Mesendoderm (in vitro differentiated cells): ENCODE results near the gene LRIF1.
A peak's percentile ranks its signal among the peaks of the same experiment; 100 is the strongest.

Experiments used
- DNase-seq: peaks from one replicate; pipeline ENCODE4 v3.0.0; 2013
- H2AK5ac ChIP-seq: 2 replicates; pipeline ENCODE4 v1.6.1; 2013; ENCODE audit warnings: low read length, inconsistent platforms
- H2BK120ac ChIP-seq: 2 replicates; pipeline ENCODE4 v1.6.1; 2013; ENCODE audit warnings: low read depth, mild to moderate bottlenecking, low read length, moderate library complexity, mixed read lengths
- H2BK15ac ChIP-seq: replicated peaks from 2 replicates; pipeline ENCODE4 v1.6.1; 2013; ENCODE audit warnings: low read depth, mild to moderate bottlenecking, moderate library complexity
- H2BK5ac ChIP-seq: 2 replicates; pipeline ENCODE4 v1.6.1; 2013; ENCODE audit warnings: low read length, inconsistent platforms
- H3K18ac ChIP-seq: 2 replicates; pipeline ENCODE4 v1.6.1; 2013; ENCODE audit warnings: mild to moderate bottlenecking, low read length, mixed read lengths
- H3K23ac ChIP-seq: one replicate; pipeline ENCODE4 v1.6.1; 2013; ENCODE audit warnings: low read length
- H3K27ac ChIP-seq: 2 replicates; pipeline ENCODE4 v1.5.1; 2013; ENCODE audit warnings: low read depth, mild to moderate bottlenecking, inconsistent platforms, low read length, moderate library complexity
- H3K27me3 ChIP-seq: 2 replicates; pipeline ENCODE4 v1.6.1; 2013; ENCODE audit warnings: low read length, control low read depth, mild to moderate bottlenecking, inconsistent platforms; ENCODE audit not compliant: insufficient read depth, poor library complexity
- H3K36me3 ChIP-seq: 2 replicates; pipeline ENCODE4 v1.6.1; 2013; ENCODE audit warnings: low read length, inconsistent platforms; ENCODE audit not compliant: control insufficient read depth, insufficient read depth
- H3K4ac ChIP-seq: one replicate; pipeline ENCODE4 v1.6.1; 2013; ENCODE audit warnings: low read depth, mild to moderate bottlenecking, low read length, moderate library complexity
- H3K4me1 ChIP-seq: 2 replicates; pipeline ENCODE4 v1.6.1; 2013; ENCODE audit warnings: low read depth, low read length, inconsistent platforms; ENCODE audit not compliant: control insufficient read depth
- H3K4me2 ChIP-seq: 2 replicates; pipeline ENCODE4 v1.6.1; 2013; ENCODE audit warnings: low read length
- H3K4me3 ChIP-seq: 2 replicates; pipeline ENCODE4 v1.5.1; 2013; ENCODE audit warnings: mild to moderate bottlenecking, low read length
- H3K56ac ChIP-seq: one replicate; pipeline ENCODE4 v1.6.1; 2013; ENCODE audit warnings: low read length
- H3K79me1 ChIP-seq: 2 replicates; pipeline ENCODE4 v1.6.1; 2013; ENCODE audit warnings: low read length, inconsistent platforms
- H3K79me2 ChIP-seq: 2 replicates; pipeline ENCODE4 v1.6.1; 2013; ENCODE audit warnings: mild to moderate bottlenecking, low read length; ENCODE audit not compliant: control insufficient read depth, insufficient read depth
- H3K9ac ChIP-seq: 2 replicates; pipeline ENCODE4 v1.6.1; 2013; ENCODE audit warnings: low read length, inconsistent platforms
- H4K5ac ChIP-seq: one replicate; pipeline ENCODE4 v1.6.1; 2013; ENCODE audit warnings: low read length
- H4K8ac ChIP-seq: one replicate; pipeline ENCODE4 v1.6.1; 2013; ENCODE audit warnings: low read depth, mild to moderate bottlenecking, control low read depth, low read length, moderate library complexity
- WGBS: extraction: QIAGEN DNeasy Blood & Tissue Kit; methylation state at CpG from one replicate; pipeline ENCODE4 v1.1.7; 2013; ENCODE audit warnings: low lambda C conversion rate, missing lambda C conversion rate; ENCODE audit not compliant: insufficient coverage; ENCODE audit errors: extremely low coverage; 5-methylcytosine and 5-hydroxymethylcytosine counted together

Gene LRIF1

GRCh38 chr1:110975265-110975664 lies 11.5 kb upstream of the LRIF1 start:
- H3K18ac ChIP-seq: no peak overlapping the region
- no peak overlapping the region for H3K4ac ChIP-seq
- WGBS: 100% methylated on average over 1 of the region's 1 CpG

GRCh38 chr1:110967256-110967655 lies 3.5 kb upstream of the LRIF1 start:
- Histone ChIP-seq H3K23ac (no peak overlapping the region), H2BK120ac (no peak overlapping the region), H3K4me1 (no peaks in the 10 kb centered on the region), H3K79me1 (no peaks in the 10 kb centered on the region), H4K5ac (no peak overlapping the region), H3K56ac (no peak overlapping the region), H3K4me3 (no peak overlapping the region), H3K27ac (no peak overlapping the region), H3K4ac (no peak overlapping the region), H3K18ac (no peak overlapping the region), H3K27me3 (no peaks in the 10 kb centered on the region), H2BK15ac (no peak overlapping the region), H3K9ac (no peak overlapping the region), H2BK5ac (no peak overlapping the region), H3K36me3 (no peaks in the 10 kb centered on the region), H3K79me2 (no peaks in the 10 kb centered on the region), H4K8ac (no peak overlapping the region), H3K4me2 (no peak overlapping the region), H2AK5ac (no peak overlapping the region)
- WGBS: no CpG with 5 or more reads among the region's 1 CpG
- no peak for DNase-seq

More at GRCh38 chr1:110975265-110975664, 11.5 kb upstream of the LRIF1 start:
- Histone ChIP-seq H3K9ac (no peak overlapping the region), H3K4me3 (no peak overlapping the region), H2BK120ac (no peak overlapping the region), H3K36me3 (no peaks in the 10 kb centered on the region), H2BK5ac (no peak overlapping the region), H4K5ac (no peak overlapping the region), H3K4me2 (no peak overlapping the region), H3K79me2 (no peaks in the 10 kb centered on the region), H3K79me1 (no peaks in the 10 kb centered on the region), H2BK15ac (no peak overlapping the region), H3K23ac (no peak overlapping the region), H3K27ac (no peak overlapping the region), H3K56ac (no peak overlapping the region), H4K8ac (no peak overlapping the region), H3K27me3 (no peaks in the 10 kb centered on the region), H2AK5ac (no peak overlapping the region), H3K4me1 (no peaks in the 10 kb centered on the region)
- DNase-seq: no peak

- Histone ChIP-seq H3K18ac (no peak overlapping the region), H3K56ac (no peak overlapping the region), H3K4me2 (no peak overlapping the region), H3K79me2 (no peaks in the 10 kb centered on the region), H3K27ac (no peak overlapping the region), H4K8ac (peak overlapping the region; percentile 93), H3K4ac (no peak overlapping the region), H2BK120ac (no peak overlapping the region), H2BK5ac (no peak overlapping the region), H3K27me3 (no peaks in the 10 kb centered on the region), H2BK15ac (no peak overlapping the region), H4K5ac (no peak overlapping the region), H2AK5ac (no peak overlapping the region), H3K4me3 (peak overlapping the region; percentile 18), H3K9ac (no peak overlapping the region), H3K4me1 (no peaks in the 10 kb centered on the region), H3K23ac (no peak overlapping the region), H3K79me1 (no peaks in the 10 kb centered on the region), H3K36me3 (no peaks in the 10 kb centered on the region)
- no CpG with 5 or more reads among the region's 6 CpGs for WGBS
- no peak for DNase-seq
Measured at GRCh38 chr1:110964455-110964903, 757 bp upstream of the LRIF1 start.

- no peak overlapping the region for H4K5ac ChIP-seq
- DNase-seq: peak; percentile 88
- no peaks in the 10 kb centered on the region for H3K4me1 ChIP-seq
- H3K79me2 ChIP-seq: no peaks in the 10 kb centered on the region
- H3K18ac ChIP-seq: peak overlapping the region; percentile 12
- peak overlapping the region; percentile 77 for H3K27ac ChIP-seq
- no peak overlapping the region for H2BK5ac ChIP-seq
- H3K36me3 ChIP-seq: no peaks in the 10 kb centered on the region
- no peak overlapping the region for H2AK5ac ChIP-seq
- no peaks in the 10 kb centered on the region for H3K79me1 ChIP-seq
- H4K8ac ChIP-seq: no peak overlapping the region
- H2BK15ac ChIP-seq: no peak overlapping the region
- 100% methylated on average over 1 of the region's 38 CpGs for WGBS
- H2BK120ac ChIP-seq: peak overlapping the region; percentile 68
- H3K56ac ChIP-seq: peak overlapping the region; percentile 85
- peak overlapping the region; percentile 66 for H3K4me3 ChIP-seq
- no peaks in the 10 kb centered on the region for H3K27me3 ChIP-seq
- H3K23ac ChIP-seq: no peak overlapping the region
- peak overlapping the region; percentile 32 for H3K4me2 ChIP-seq
- peak overlapping the region; percentile 73 for H3K9ac ChIP-seq
- H3K4ac ChIP-seq: no peak overlapping the region
Measured at GRCh38 chr1:110962892-110963690, 631 bp downstream of the LRIF1 start.

GRCh38 chr1:110961902-110962301 lies 1.8 kb downstream of the LRIF1 start:
- H3K27me3 ChIP-seq: no peaks in the 10 kb centered on the region
- H3K56ac ChIP-seq: no peak overlapping the region
- H2BK5ac ChIP-seq: no peak overlapping the region
- no peak overlapping the region for H2BK120ac ChIP-seq
- no peak overlapping the region for H3K4ac ChIP-seq
- no peak overlapping the region for H4K5ac ChIP-seq
- DNase-seq: no peak
- H3K4me2 ChIP-seq: no peak overlapping the region
- no peak overlapping the region for H4K8ac ChIP-seq
- no peak overlapping the region for H3K27ac ChIP-seq
- no peak overlapping the region for H3K18ac ChIP-seq
- H3K23ac ChIP-seq: no peak overlapping the region
- no peak overlapping the region for H2BK15ac ChIP-seq
- no peak overlapping the region for H3K4me3 ChIP-seq
- no peaks in the 10 kb centered on the region for H3K79me2 ChIP-seq
- no peak overlapping the region for H2AK5ac ChIP-seq
- H3K79me1 ChIP-seq: no peaks in the 10 kb centered on the region
- H3K36me3 ChIP-seq: no peaks in the 10 kb centered on the region
- H3K4me1 ChIP-seq: no peaks in the 10 kb centered on the region
- H3K9ac ChIP-seq: no peak overlapping the region
